ENCODE results near the gene ZNF628. TPM values are rescaled to one million over a fixed set of nuclear protein-coding genes. Genes with fewer than 3 reads are reported as not detected.

ZNF628 gene
- polyA plus RNA-seq, 1 experiment, result 0.48 TPM

DNA sequence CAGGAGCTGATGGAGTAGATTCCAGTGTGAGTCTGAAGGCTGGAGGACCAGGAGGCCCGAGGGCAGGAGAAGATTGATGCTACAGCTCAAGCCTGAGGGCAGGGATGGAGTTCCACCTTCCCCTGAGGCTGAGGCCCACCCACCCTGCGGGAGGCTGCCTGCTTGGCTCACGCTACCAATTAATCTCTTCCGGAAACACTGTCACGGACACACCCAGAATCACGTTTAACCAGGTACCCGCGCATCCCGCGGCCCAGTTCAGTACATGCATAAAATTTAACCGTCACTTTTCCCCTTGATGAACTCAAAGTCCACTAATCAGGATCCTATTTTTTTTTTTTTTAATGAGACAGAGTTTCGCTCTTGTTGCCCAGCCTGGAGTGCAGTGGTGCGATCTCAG lies 5.2 kb upstream of the ZNF628 start:
- no peaks in the 10 kb centered on the region for H3K27me3 ChIP-seq (ENCODE audit: control insufficient read depth, insufficient read depth, low read length)
- H3K36me3 ChIP-seq (ENCODE audit: control insufficient read depth, insufficient read depth, low read length), result no peaks in the 10 kb centered on the region
- ChIA-PET POLR2A (interaction anchor here (0.7 kb wide), 1 partner anchor 132 kb away, joined by 7 read pairs; no protein-coding TSS in a partner anchor), CTCF (interaction anchor here (1.0 to 1.4 kb wide), 3 partner anchors 10 to 33 kb away, joined by 3 to 8 read pairs (median 7); partner anchors contain the start of gene ISOC2)
- H3K4me3 ChIP-seq (ENCODE audit: low read depth, low read length), result no peak overlapping the region
- TF ChIP-seq, protein P1, sequence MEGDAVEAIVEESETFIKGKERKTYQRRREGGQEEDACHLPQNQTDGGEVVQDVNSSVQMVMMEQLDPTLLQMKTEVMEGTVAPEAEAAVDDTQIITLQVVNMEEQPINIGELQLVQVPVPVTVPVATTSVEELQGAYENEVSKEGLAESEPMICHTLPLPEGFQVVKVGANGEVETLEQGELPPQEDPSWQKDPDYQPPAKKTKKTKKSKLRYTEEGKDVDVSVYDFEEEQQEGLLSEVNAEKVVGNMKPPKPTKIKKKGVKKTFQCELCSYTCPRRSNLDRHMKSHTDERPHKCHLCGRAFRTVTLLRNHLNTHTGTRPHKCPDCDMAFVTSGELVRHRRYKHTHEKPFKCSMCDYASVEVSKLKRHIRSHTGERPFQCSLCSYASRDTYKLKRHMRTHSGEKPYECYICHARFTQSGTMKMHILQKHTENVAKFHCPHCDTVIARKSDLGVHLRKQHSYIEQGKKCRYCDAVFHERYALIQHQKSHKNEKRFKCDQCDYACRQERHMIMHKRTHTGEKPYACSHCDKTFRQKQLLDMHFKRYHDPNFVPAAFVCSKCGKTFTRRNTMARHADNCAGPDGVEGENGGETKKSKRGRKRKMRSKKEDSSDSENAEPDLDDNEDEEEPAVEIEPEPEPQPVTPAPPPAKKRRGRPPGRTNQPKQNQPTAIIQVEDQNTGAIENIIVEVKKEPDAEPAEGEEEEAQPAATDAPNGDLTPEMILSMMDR (IDR thresholded peaks at IDR 0.05; ENCODE audit: insufficient read depth, low read depth, low read length), result no peak
- no peak for DNase-seq (ENCODE audit: low read depth)

DNA sequence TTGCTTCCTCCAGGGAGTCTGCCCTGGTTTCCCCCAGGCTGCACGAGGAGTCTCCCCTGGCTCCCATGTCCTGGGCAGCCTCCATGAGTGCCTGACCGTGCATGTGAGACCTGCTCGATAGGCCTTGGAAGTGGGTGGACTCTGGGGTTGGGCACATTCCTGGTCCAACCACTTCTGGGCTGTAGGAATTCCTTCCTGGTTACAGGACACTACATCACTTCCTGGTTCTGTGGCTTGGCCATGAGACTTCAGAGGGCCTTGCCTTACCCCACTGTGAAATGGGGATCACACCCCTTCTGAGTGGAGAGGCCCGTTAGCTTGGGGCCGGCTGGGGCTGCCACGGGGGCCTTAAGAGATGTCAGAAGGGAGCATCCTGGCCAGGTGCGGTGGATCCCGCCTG lies 4.0 kb upstream of the ZNF628 start:
- TF ChIP-seq, protein P1 (IDR thresholded peaks at IDR 0.05; ENCODE audit: insufficient read depth, low read depth, low read length), result no peak
- CTCF ChIA-PET, result interaction anchor here (5.4 kb wide), 1 partner anchor 32 kb away, joined by 35 read pairs; no protein-coding TSS in a partner anchor
- Histone ChIP-seq H3K4me3 (ENCODE audit: low read depth, low read length) (no peak overlapping the region), H3K36me3 (ENCODE audit: control insufficient read depth, insufficient read depth, low read length) (no peaks in the 10 kb centered on the region), H3K27me3 (ENCODE audit: control insufficient read depth, insufficient read depth, low read length) (no peaks in the 10 kb centered on the region)
- no peak for DNase-seq (ENCODE audit: low read depth)
- POLR2A ChIA-PET, result no interaction called here

DNA sequence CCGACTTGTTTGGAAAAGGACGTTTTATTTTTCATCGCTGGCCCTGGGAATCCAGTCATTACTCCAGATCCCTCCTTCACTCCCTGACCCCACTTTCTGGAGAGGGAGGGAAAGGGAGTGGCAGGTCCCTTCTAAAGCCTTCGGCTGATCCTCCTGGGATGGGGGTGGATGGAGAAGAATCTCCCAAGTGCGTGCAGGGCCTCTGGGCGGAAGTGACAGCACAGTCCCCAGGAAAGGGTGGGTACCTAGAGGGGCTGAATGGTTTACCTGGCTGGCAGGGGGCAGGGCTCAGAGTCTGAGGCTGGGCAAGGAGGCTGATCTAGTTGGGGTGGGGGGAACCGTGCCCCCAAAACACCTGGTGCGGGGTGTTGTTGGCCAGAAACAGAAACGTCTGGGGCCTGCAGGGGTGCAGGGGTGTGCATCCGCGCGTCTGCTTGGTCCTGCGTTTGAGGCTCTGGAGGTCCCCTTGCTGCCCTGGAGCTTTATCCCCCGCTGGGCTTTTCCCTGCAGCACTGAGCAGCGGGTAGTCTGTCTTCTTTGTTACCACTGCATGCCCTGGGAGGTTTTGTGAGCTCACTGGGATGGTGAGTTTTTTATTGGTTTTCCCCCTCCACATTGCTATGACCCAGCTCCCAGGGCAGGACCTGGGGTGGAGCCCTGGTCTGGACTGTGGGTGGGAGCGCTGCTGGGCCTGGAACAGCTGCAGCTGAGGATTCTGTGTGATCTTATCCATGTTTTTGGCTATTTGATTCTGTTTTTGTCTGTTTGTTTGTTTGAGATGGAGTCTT lies 3.0 kb upstream of the ZNF628 start:
- no peak for DNase-seq (ENCODE audit: low read depth)
- no peak overlapping the region for H3K4me3 ChIP-seq (ENCODE audit: low read depth, low read length)
- TF ChIP-seq, protein P1 (IDR thresholded peaks at IDR 0.05; ENCODE audit: insufficient read depth, low read depth, low read length), result no peak
- CTCF ChIA-PET, result interaction anchor here (0.8 to 5.4 kb wide), 2 partner anchors 31 to 314 kb away, joined by 3 to 35 read pairs; no protein-coding TSS in a partner anchor
- H3K27me3 ChIP-seq (ENCODE audit: control insufficient read depth, insufficient read depth, low read length), result no peaks in the 10 kb centered on the region
- H3K36me3 ChIP-seq (ENCODE audit: control insufficient read depth, insufficient read depth, low read length), result no peaks in the 10 kb centered on the region
- POLR2A ChIA-PET, result interaction anchor here (0.6 kb wide), 1 partner anchor 181 kb away, joined by 10 read pairs; no protein-coding TSS in a partner anchor

DNA sequence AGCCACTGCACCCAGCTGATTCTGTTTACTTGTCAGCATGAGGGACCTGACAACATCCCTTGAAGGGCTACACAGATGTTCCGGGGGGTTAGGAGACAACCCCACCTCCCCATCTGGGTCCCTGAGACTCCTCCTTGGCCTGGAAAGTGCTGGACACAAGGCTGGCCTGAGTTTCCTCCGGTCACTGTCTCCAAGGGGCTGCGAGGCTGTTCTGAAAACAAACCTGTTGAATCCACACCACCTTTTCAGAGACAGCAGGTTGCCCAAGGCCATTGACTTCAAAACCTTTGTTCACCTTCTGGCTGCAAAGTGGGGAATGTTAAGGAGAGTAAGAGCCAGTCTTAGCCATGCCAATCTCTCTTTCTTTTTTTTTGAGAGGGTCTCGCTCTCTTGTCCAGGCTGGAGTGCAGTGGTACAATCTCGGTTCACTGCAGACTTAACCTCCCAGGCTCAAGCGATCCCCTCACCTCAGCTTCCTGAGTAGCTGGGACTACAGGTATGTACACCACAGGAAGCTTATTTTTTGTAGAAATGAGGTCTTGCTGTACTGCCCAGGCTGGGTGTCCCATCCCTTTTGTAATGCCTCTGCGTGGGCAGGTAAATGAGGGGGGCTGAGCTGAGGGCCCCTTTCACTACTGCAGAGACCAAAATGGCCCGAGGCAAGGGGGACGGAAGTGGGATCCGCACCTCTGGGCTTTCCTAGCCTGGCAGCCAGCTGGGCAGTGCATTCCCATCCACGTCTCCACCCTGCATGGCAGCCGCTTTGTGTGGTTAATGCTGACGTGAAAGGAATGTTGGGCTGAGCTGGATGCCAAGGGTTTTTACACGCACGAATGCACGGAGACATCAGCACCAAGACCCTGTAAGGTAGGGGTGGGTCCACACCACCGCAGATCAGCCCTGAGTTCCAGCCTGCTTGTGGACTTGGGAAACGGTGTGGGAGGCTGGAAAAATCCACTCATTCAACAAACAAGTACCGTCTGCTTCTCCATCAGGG lies 1.9 kb upstream of the ZNF628 start:
- no peaks in the 10 kb centered on the region for H3K36me3 ChIP-seq (ENCODE audit: control insufficient read depth, insufficient read depth, low read length)
- H3K4me3 ChIP-seq (ENCODE audit: low read depth, low read length), result no peak overlapping the region
- POLR2A ChIA-PET, result interaction anchor here (0.6 kb wide), 1 partner anchor 13 kb away, joined by 3 read pairs; no protein-coding TSS in a partner anchor
- TF ChIP-seq, protein P1 (IDR thresholded peaks at IDR 0.05; ENCODE audit: insufficient read depth, low read depth, low read length), result no peak
- DNase-seq (ENCODE audit: low read depth), result no peak
- CTCF ChIA-PET, result interaction anchor here (0.8 to 5.4 kb wide), 2 partner anchors 30 to 315 kb away, joined by 3 to 35 read pairs; no protein-coding TSS in a partner anchor
- H3K27me3 ChIP-seq (ENCODE audit: control insufficient read depth, insufficient read depth, low read length), result no peaks in the 10 kb centered on the region
